GM19099 (cell line): Measurements from ENCODE around the gene LIMK2.

Source experiments
- POLR2A ChIP-seq: IDR thresholded peaks from 3 replicates; pipeline ENCODE4 v1.6.1; 2011; ENCODE audit warnings: low read depth; ENCODE audit not compliant: insufficient read length; ENCODE audit errors: extremely low read depth

Gene LIMK2

DNA sequence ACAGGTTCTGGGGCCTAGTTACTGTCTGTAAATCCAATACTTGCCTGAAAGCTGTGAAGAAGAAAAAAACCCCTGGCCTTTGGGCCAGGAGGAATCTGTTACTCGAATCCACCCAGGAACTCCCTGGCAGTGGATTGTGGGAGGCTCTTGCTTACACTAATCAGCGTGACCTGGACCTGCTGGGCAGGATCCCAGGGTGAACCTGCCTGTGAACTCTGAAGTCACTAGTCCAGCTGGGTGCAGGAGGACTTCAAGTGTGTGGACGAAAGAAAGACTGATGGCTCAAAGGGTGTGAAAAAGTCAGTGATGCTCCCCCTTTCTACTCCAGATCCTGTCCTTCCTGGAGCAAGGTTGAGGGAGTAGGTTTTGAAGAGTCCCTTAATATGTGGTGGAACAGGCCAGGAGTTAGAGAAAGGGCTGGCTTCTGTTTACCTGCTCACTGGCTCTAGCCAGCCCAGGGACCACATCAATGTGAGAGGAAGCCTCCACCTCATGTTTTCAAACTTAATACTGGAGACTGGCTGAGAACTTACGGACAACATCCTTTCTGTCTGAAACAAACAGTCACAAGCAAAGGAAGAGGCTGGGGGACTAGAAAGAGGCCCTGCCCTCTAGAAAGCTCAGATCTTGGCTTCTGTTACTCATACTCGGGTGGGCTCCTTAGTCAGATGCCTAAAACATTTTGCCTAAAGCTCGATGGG lies 66.7 kb downstream of the LIMK2 start:
- TF ChIP-seq POLR2A, result no peak

DNA sequence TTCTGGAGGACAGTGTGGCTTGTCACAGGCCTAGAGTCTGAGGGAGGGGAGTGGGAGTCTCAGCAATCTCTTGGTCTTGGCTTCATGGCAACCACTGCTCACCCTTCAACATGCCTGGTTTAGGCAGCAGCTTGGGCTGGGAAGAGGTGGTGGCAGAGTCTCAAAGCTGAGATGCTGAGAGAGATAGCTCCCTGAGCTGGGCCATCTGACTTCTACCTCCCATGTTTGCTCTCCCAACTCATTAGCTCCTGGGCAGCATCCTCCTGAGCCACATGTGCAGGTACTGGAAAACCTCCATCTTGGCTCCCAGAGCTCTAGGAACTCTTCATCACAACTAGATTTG lies 67.2 kb downstream of the LIMK2 start:
- no peak for TF ChIP-seq POLR2A

- TF ChIP-seq POLR2A, result no peak
Measured at GRCh38 chr22:31279821-31280505, 67.9 kb downstream of the LIMK2 start.

DNA sequence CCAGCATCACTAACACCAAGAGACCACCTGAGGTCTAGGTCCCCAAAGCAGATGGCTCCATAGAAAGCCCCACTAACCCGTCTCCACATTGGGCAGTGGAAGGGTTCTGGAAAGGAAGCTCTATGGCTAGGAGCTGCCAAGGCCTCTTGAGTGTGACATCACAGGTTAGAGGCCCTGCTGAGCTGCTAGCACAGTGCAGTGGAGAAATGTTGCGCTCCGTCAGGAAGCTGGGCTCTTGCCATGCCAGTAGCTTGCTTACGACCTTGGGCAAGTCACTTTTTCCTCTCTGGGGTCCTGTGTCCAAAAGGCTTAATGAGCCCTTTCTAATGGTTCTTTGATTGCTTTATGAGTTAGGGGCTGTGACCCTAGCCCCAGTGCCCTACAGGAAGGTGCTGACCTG lies 69.6 kb downstream of the LIMK2 start:
- TF ChIP-seq POLR2A, result no peak

DNA sequence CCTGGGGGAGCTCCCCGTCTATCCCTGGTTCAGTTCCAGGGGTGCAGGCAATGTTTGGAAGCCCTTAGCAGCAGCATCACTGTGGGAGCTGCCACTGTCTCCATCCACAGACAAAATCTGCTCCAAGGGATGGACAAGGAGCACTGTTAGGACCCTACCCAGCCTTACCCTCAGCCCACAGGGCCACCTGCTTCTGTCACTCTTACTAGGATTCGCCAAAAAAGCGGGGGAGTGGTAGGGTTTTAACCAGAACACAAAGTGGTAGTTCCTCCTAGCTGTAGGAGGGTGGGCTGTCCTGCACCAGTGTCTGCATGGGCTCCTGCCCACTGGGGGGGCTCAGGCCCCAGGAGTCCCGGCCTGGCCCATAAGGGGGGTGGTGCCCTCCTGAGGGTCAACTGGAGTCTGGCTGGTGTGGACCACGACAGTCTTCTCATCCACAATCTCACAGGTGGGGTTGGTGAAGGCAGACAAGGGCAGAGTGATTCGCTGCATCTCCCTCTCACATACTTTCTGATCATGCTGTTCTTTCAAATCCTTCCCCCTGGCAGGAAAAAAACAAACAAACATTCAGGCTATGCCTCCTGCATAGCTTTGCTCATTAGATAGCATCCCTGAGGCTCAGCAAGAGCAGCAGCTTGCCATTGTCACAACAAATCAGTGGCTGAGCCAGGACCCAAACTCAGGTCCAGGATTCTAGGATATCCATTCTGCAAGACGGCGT lies 70.8 kb downstream of the LIMK2 start:
- no peak for TF ChIP-seq POLR2A

GRCh38 chr22:31284281-31285155 lies 72.4 kb downstream of the LIMK2 start:
- no peak for TF ChIP-seq POLR2A

DNA sequence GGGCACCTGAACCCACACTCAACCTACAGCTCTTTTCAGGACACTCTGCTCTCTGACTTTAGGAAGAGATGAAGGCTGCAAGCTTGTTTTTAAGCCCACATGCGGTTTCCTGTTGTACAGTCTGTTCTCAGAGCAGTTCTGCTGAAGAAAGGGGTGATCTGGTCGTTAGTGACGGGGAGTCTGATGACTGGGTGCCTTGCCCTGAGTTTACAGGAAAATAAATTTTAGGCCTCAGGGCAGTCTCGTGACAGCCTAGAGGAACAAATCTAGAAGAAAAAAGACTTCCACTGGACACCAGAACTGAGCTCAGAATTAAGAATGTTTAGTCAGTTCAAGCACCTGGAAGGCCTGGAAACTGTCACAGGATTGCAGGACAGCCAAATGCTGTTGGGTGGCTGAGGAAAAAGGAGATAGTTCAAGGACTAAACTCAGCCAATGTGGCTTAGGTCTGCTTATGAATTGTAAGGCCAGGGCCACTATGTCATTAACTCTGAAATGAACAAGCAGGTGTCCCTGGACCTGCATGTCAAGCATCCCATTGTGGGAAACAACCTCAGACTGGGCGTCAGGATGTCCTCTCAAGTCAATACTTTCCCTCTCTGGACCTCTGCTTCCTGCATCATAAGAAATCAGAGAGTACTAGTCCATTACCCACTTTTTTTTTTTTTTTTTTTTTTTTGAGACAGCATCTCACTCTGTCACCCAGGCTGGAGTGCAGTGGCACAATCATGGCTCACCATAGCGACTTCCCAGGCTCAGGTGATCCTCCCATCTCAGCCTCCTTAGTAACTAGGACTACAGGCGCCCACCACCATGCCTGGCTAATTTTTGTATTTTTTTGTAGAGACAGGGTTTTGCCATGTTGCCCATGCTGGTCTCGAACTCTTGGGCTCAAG lies 74.5 kb downstream of the LIMK2 start:
- no peak for TF ChIP-seq POLR2A

- no peak for TF ChIP-seq POLR2A
Measured at GRCh38 chr22:31287818-31288495, 75.9 kb downstream of the LIMK2 start.

- no peak for TF ChIP-seq POLR2A
Measured at GRCh38 chr22:31288496-31289240, 76.6 kb downstream of the LIMK2 start.

DNA sequence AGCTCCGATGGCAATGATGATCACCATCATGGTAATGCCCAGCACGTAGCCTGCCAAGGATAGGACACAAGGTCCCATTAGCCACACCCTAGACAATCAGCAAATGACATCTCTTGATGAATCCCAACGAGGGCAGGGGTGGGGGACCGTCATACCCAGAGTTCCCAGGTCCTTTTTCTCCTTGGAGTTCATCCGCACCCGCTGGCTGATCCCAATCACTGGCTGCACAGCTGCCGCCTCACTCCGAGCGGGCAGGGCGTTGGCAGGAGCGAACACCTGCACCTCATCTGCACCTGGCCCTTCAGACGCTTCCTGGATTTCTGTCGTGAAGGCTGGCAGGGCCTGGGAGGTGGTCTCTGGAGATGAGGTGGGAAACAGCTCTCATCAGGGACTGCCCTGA lies 77.2 kb downstream of the LIMK2 start:
- no peak for TF ChIP-seq POLR2A

DNA sequence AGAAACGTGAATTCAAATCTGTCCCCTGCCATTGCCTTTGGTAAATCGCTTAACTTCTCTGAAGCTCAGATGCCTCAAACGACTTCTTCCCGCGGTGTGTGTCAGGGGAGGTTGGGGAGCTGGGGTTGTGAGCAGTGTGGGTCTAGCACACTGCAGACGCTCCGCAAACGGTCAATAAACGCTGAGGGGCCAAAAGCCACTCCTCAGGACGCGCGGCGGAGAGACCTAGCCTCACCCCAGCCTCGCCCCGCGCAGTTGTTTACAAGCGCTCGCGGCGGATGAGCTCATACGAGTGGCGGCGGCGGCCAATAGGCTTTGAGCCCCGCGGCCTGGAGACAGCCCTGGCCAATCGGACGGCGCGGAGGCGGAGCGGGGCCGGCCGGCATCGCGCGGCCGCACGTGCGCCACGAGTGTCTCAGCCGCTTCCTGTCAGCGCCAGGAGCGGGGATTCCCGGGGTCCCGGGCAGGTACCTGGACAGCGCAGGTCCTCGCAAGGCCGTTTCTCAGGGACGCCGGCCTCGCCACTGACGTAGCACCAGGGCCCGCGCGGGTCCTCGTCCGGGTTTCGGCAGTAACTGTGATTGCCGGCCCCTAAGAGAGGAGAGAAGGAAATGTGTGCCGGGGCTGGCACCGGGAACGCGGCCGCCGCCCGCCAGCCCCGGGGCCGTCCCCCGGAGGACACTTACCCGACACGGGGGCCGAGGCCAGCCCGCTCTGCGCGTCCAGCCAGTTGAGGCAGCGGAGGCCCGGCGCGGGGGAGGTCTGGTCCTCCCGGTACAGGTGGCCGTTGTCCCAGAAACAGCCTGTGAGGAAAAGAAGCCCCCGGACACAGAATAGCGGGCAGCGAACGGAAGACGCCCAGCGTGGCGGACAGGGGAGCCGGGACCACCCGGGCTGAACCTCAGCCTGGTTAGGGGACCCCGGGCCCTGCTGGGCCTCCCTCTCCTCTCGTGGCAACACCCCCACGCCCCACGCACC lies 78.7 kb downstream of the LIMK2 start:
- peak; percentile 50 for TF ChIP-seq POLR2A
